Measurements from ENCODE around the gene SMAP2. TPM values are rescaled to one million over a fixed set of nuclear protein-coding genes. Genes with fewer than 3 reads are reported as not detected.

Gene SMAP2
- polyA plus RNA-seq, 1 donor, result 15.1 TPM

Other genes with a start within 250 kb of the SMAP2 start
- gene RLF, start 212.3 kb upstream of the SMAP2 start, polyA plus RNA-seq (ENCODE audit: insufficient read length), result 13.3 TPM
- gene TMCO2, start 125.8 kb upstream of the SMAP2 start, polyA plus RNA-seq (ENCODE audit: insufficient read length), result not detected
- 23.9 TPM for gene ZMPSTE24, start 115.5 kb upstream of the SMAP2 start, polyA plus RNA-seq (ENCODE audit: insufficient read length)
- 1.6 TPM for gene COL9A2, start 56.4 kb upstream of the SMAP2 start, polyA plus RNA-seq (ENCODE audit: insufficient read length)
- 3.1 TPM for gene ZFP69B, start 76.7 kb downstream of the SMAP2 start, polyA plus RNA-seq (ENCODE audit: insufficient read length)
- gene ZFP69, start 103.6 kb downstream of the SMAP2 start, polyA plus RNA-seq (ENCODE audit: insufficient read length), result 5.8 TPM
- gene EXO5, start 135.0 kb downstream of the SMAP2 start, polyA plus RNA-seq (ENCODE audit: insufficient read length), result 8.2 TPM
- gene ZNF684, start 157.9 kb downstream of the SMAP2 start, polyA plus RNA-seq (ENCODE audit: insufficient read length), result 3.1 TPM